ENCODE results near the gene KDM3A.

Gene KDM3A

GRCh38 chr2:86470890-86471289 lies 29.7 kb downstream of the KDM3A start:
- TF ChIP-seq CTCF (IDR thresholded peaks at IDR 0.05; ENCODE audit: extremely low read depth, insufficient read depth, missing control alignments): no peak
- in situ Hi-C loops (cut with MboI; ENCODE audit: low pct_unique_long_range_greater_than_20kb, low sequenced_read_pairs, unreplicated experiment): no loop called here
- DNase-seq (ENCODE audit: low spot score): no peak

- no peak for TF ChIP-seq CTCF (IDR thresholded peaks at IDR 0.05; ENCODE audit: extremely low read depth, insufficient read depth, missing control alignments)
- in situ Hi-C loops (cut with MboI; ENCODE audit: low pct_unique_long_range_greater_than_20kb, low sequenced_read_pairs, unreplicated experiment): no loop called here
- no peak for DNase-seq (ENCODE audit: low spot score)
These were observed 30.5 kb downstream of the KDM3A start for GRCh38 chr2:86471637-86472036.

- no peak for DNase-seq (ENCODE audit: low spot score)
- in situ Hi-C loops (cut with MboI; ENCODE audit: low pct_unique_long_range_greater_than_20kb, low sequenced_read_pairs, unreplicated experiment): no loop called here
These were observed 34.9 kb downstream of the KDM3A start for GRCh38 chr2:86476092-86476491.

GRCh38 chr2:86476918-86477317 lies 35.7 kb downstream of the KDM3A start:
- no peak for DNase-seq (ENCODE audit: low spot score)
- in situ Hi-C loops (cut with MboI; ENCODE audit: low pct_unique_long_range_greater_than_20kb, low sequenced_read_pairs, unreplicated experiment): no loop called here
- no peak for TF ChIP-seq CTCF (IDR thresholded peaks at IDR 0.05; ENCODE audit: extremely low read depth, insufficient read depth, missing control alignments)

More at GRCh38 chr2:86476092-86476491, 34.9 kb downstream of the KDM3A start:
- TF ChIP-seq CTCF (IDR thresholded peaks at IDR 0.05; ENCODE audit: extremely low read depth, insufficient read depth, missing control alignments): no peak

GRCh38 chr2:86477349-86477748 lies 36.2 kb downstream of the KDM3A start:
- DNase-seq (ENCODE audit: low spot score): no peak
- in situ Hi-C loops (cut with MboI; ENCODE audit: low pct_unique_long_range_greater_than_20kb, low sequenced_read_pairs, unreplicated experiment): no loop called here
- no peak for TF ChIP-seq CTCF (IDR thresholded peaks at IDR 0.05; ENCODE audit: extremely low read depth, insufficient read depth, missing control alignments)

- TF ChIP-seq CTCF (IDR thresholded peaks at IDR 0.05; ENCODE audit: extremely low read depth, insufficient read depth, missing control alignments): no peak
- in situ Hi-C loops (cut with MboI; ENCODE audit: low pct_unique_long_range_greater_than_20kb, low sequenced_read_pairs, unreplicated experiment): no loop called here
- DNase-seq (ENCODE audit: low spot score): no peak
These were observed 38.9 kb downstream of the KDM3A start for GRCh38 chr2:86480105-86480504.

GRCh38 chr2:86482034-86482433 lies 40.9 kb downstream of the KDM3A start:
- TF ChIP-seq CTCF (IDR thresholded peaks at IDR 0.05; ENCODE audit: extremely low read depth, insufficient read depth, missing control alignments): no peak
- in situ Hi-C loops (cut with MboI; ENCODE audit: low pct_unique_long_range_greater_than_20kb, low sequenced_read_pairs, unreplicated experiment): no loop called here
- DNase-seq (ENCODE audit: low spot score): no peak

Measured in GM13977 (cell line).